IMR-90 (cell line): ENCODE measurements around the gene DPYSL3. TPM values are rescaled to one million over a fixed set of nuclear protein-coding genes. Genes with fewer than 3 reads are reported as not detected.

Experiments used
- ATAC-seq: fragments of 200-7000 bp; cut with Tn5 transposase; 2 replicates; pipeline ENCODE4 v1.9.1; 2020; ENCODE audit warnings: low read depth, mild to moderate bottlenecking, moderate library complexity
- BruUV-seq: library from RNA; stranded (reverse); fragments of 400-500 nt; replicated peaks from 2 replicates; lab custom pipeline; 2021; lab: Mats Ljungman, UMichigan
- CTCF ChIA-PET: fragments of 300-600 bp; formaldehyde crosslinking; extraction: SDS; loops from one replicate; lab custom pipeline; 2021; ENCODE audit warnings: antibody characterized with exemption; lab: Yijun Ruan, JAX
- POLR2A ChIA-PET: fragments of 300-600 bp; sonication (Branson Sonifier 250); formaldehyde crosslinking; loops from one replicate; lab custom pipeline; 2022; ENCODE audit warnings: antibody characterized with exemption; ENCODE audit not compliant: unreplicated experiment; lab: Charles Lee
- DNase-seq: peaks from one replicate; pipeline ENCODE4 v3.0.0; 2013
- H2AFZ ChIP-seq: replicated peaks from 2 replicates; pipeline ENCODE3; 2013; ENCODE audit warnings: low read length, mild to moderate bottlenecking; ENCODE audit not compliant: poor library complexity
- H2AK5ac ChIP-seq: 2 replicates; pipeline ENCODE4 v1.6.1; 2013; ENCODE audit warnings: low read depth, low read length, inconsistent platforms
- H2AK9ac ChIP-seq: replicated peaks from 2 replicates; pipeline ENCODE3; 2013; ENCODE audit warnings: mild to moderate bottlenecking, low read depth, low read length, moderate library complexity; ENCODE audit not compliant: poor library complexity
- H2BK120ac ChIP-seq: 2 replicates; pipeline ENCODE4 v1.6.1; 2013; ENCODE audit warnings: low read depth, low read length, inconsistent platforms
- H2BK15ac ChIP-seq: 3 replicates; pipeline ENCODE4 v1.6.1; 2013; ENCODE audit warnings: low read depth, low read length, inconsistent platforms
- H2BK20ac ChIP-seq: 2 replicates; pipeline ENCODE4 v1.6.1; 2013; ENCODE audit warnings: low read depth, mild to moderate bottlenecking, inconsistent platforms, low read length, moderate library complexity
- H2BK5ac ChIP-seq: 2 replicates; pipeline ENCODE4 v1.6.1; 2013; ENCODE audit warnings: mild to moderate bottlenecking, low read depth, low read length, inconsistent platforms; ENCODE audit not compliant: poor library complexity, severe bottlenecking
- H3K14ac ChIP-seq: replicated peaks from 2 replicates; pipeline ENCODE4 v1.6.1; 2013; ENCODE audit warnings: low read depth, low read length, inconsistent platforms
- H3K18ac ChIP-seq: 2 replicates; pipeline ENCODE4 v1.6.1; 2013; ENCODE audit warnings: low read depth, low read length, control low read depth
- H3K23ac ChIP-seq: 2 replicates; pipeline ENCODE4 v1.6.1; 2013; ENCODE audit warnings: low read depth, low read length, inconsistent platforms
- H3K27ac ChIP-seq: 2 replicates; pipeline ENCODE4 v1.5.1; 2013; ENCODE audit warnings: mild to moderate bottlenecking, control low read depth, low read length; ENCODE audit not compliant: insufficient read depth
- H3K27me3 ChIP-seq: 2 replicates; pipeline ENCODE4 v1.6.1; 2013; ENCODE audit warnings: low read length; ENCODE audit not compliant: control insufficient read depth, insufficient read depth
- H3K36me3 ChIP-seq: 2 replicates; pipeline ENCODE4 v1.6.1; 2013; ENCODE audit warnings: low read length, mixed read lengths; ENCODE audit not compliant: control insufficient read depth, insufficient read depth
- H3K4ac ChIP-seq: 2 replicates; pipeline ENCODE4 v1.6.1; 2013; ENCODE audit warnings: low read depth, low read length, inconsistent platforms
- H3K4me1 ChIP-seq: 2 replicates; pipeline ENCODE4 v1.6.1; 2013; ENCODE audit warnings: low read length, mixed read lengths; ENCODE audit not compliant: control insufficient read depth, insufficient read depth
- H3K4me2 ChIP-seq: 2 replicates; pipeline ENCODE4 v1.6.1; 2013; ENCODE audit warnings: low read depth, mild to moderate bottlenecking, control low read depth, low read length, moderate library complexity
- H3K4me3 ChIP-seq: 2 replicates; pipeline ENCODE4 v1.5.1; 2013; ENCODE audit warnings: low read depth, mild to moderate bottlenecking, control low read depth, low read length, moderate library complexity; ENCODE audit not compliant: insufficient read depth
- H3K56ac ChIP-seq: 2 replicates; pipeline ENCODE4 v1.6.1; 2013; ENCODE audit warnings: low read length, inconsistent platforms; ENCODE audit not compliant: insufficient read depth; ENCODE audit errors: extremely low read depth
- H3K79me1 ChIP-seq, 2 experiments: 2 replicates each; pipeline ENCODE4 v1.6.1; 2013; ENCODE audit warnings: low read length in 2 of 2, inconsistent platforms in 1 of 2, low read depth in 1 of 2
- H3K9ac ChIP-seq: 2 replicates; pipeline ENCODE4 v1.6.1; 2013; ENCODE audit warnings: low read depth, low read length, control low read depth
- H3K9me1 ChIP-seq: 2 replicates; pipeline ENCODE4 v1.6.1; 2013; ENCODE audit warnings: low read length, inconsistent platforms; ENCODE audit not compliant: insufficient read depth
- H3K9me3 ChIP-seq: 2 replicates; pipeline ENCODE4 v1.6.1; 2013; ENCODE audit warnings: low read length; ENCODE audit not compliant: control insufficient read depth, insufficient read depth
- H4K20me1 ChIP-seq: 2 replicates; pipeline ENCODE4 v1.6.1; 2013; ENCODE audit warnings: low read length, inconsistent platforms; ENCODE audit not compliant: insufficient read depth
- H4K5ac ChIP-seq: 2 replicates; pipeline ENCODE4 v1.6.1; 2013; ENCODE audit warnings: mild to moderate bottlenecking, low read depth, low read length, control low read depth
- H4K8ac ChIP-seq, 2 experiments: 2 replicates each; pipeline ENCODE4 v1.6.1; 2013; ENCODE audit warnings: low read depth in 2 of 2, low read length in 2 of 2, control low read depth in 1 of 2, inconsistent platforms in 1 of 2
- H4K91ac ChIP-seq: 2 replicates; pipeline ENCODE4 v1.6.1; 2013; ENCODE audit warnings: low read depth, low read length, inconsistent platforms; ENCODE audit not compliant: insufficient read depth
- RCOR1 ChIP-seq: IDR thresholded peaks from 2 replicates; pipeline ENCODE4 v1.6.1; 2012; ENCODE audit warnings: mild to moderate bottlenecking, low read length, improper control_type of control experiment; ENCODE audit not compliant: insufficient replicate concordance
- dilution Hi-C: fragments of 300-500 bp; cut with HindIII; formaldehyde crosslinking; loops from one replicate; pipeline ENCODE4 v1.14.3; 2018; ENCODE audit warnings: low sequenced_read_pairs; ENCODE audit not compliant: unreplicated experiment
- in situ Hi-C: fragments of 300-500 bp; cut with MboI; formaldehyde crosslinking; loops from 3 replicates; pipeline ENCODE4 v1.14.3; 2019; ENCODE audit warnings: low sequenced_read_pairs, inconsistent platforms, mixed read lengths
- intact Hi-C: fragments of 100-400 bp; cut with micrococcal nuclease; formaldehyde crosslinking; loops from 2 replicates; pipeline ENCODE4 v1.10.0; 2022
- polyA plus RNA-seq, 3 experiments: library from polyadenylated mRNA; depleted of rRNA; stranded (reverse); fragments of >200 nt; gene quantifications; 2 replicates each; pipeline ENCODE4 v1.2.3, GENCODE V29; 2012; ENCODE audit warnings: low replicate concordance in 1 of 3
- total RNA-seq: library from RNA; depleted of rRNA; stranded (reverse); fragments of >200 nt; gene quantifications from 2 replicates; pipeline ENCODE4 v1.2.3, GENCODE V29; 2012
- TF ChIP-seq, protein P1 (sequence below): conservative IDR thresholded peaks from 2 replicates; pipeline ENCODE4 v1.5.1; 2012; ENCODE audit warnings: mild to moderate bottlenecking, low read depth, low read length, improper control_type of control experiment

DPYSL3 gene
- total and polyA plus RNA-seq, 2 of the 4 experiments (the other 2 are of a cell fraction), result 50.2 to 60.9 TPM

DNA sequence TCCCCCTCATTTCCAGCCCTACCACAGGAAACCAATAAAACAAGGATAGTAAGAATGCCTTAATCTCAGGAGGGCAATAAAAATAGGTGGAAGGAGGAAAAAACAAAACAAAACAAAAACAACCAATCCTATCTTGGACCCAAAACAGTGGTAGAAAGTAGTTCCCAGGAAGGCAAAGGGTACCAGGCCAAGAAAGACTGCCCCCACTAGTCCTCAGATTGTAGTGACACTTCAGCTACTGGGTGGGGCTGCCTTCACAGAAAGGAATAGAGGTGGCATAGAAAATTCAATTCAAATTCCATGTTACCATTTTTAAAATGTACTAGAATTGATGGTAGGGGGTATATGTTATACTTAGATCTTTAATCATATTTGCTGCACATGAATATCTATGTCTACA lies 59.3 kb downstream of the DPYSL3 start:
- in situ Hi-C loops, result loop anchor here (5.0 kb wide), 1 partner anchor 112 kb away; no protein-coding TSS in a partner anchor
- no peak overlapping the region for H3K9ac ChIP-seq
- no peak overlapping the region for H2BK20ac ChIP-seq
- no peak overlapping the region for H2AK5ac ChIP-seq
- H3K4me1 ChIP-seq, result peaks cover 8% of the 10 kb centered on the region
- H2AK9ac ChIP-seq, result no peak overlapping the region
- H2AFZ ChIP-seq, result no peak overlapping the region
- no peaks in the 10 kb centered on the region; the same call in 1 of the 2 replicates for H3K27me3 ChIP-seq
- intact Hi-C loops, result loop anchor here (5.0 kb wide), 1 partner anchor 48 kb away; no protein-coding TSS in a partner anchor
- TF ChIP-seq RCOR1, result no peak
- TF ChIP-seq, protein P1, sequence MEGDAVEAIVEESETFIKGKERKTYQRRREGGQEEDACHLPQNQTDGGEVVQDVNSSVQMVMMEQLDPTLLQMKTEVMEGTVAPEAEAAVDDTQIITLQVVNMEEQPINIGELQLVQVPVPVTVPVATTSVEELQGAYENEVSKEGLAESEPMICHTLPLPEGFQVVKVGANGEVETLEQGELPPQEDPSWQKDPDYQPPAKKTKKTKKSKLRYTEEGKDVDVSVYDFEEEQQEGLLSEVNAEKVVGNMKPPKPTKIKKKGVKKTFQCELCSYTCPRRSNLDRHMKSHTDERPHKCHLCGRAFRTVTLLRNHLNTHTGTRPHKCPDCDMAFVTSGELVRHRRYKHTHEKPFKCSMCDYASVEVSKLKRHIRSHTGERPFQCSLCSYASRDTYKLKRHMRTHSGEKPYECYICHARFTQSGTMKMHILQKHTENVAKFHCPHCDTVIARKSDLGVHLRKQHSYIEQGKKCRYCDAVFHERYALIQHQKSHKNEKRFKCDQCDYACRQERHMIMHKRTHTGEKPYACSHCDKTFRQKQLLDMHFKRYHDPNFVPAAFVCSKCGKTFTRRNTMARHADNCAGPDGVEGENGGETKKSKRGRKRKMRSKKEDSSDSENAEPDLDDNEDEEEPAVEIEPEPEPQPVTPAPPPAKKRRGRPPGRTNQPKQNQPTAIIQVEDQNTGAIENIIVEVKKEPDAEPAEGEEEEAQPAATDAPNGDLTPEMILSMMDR, result no peak
- BruUV-seq, result no TSS peak
- dilution Hi-C loops, result no loop called here
- no peak overlapping the region for H3K56ac ChIP-seq
- H3K14ac ChIP-seq, result no peak overlapping the region
- H3K79me1 ChIP-seq, result peaks cover 27 to 53% of the 10 kb centered on the region in 2 experiments
- no peak overlapping the region for H3K18ac ChIP-seq
- H3K9me1 ChIP-seq, result 0 out of 2 replicates have a peak, but pooled peaks cover 4% of the 10 kb centered on the region
- no peak overlapping the region for H3K27ac ChIP-seq
- CTCF ChIA-PET, result interaction anchor here (1.4 kb wide), 2 partner anchors 16 to 23 kb away, joined by 3 read pairs; no protein-coding TSS in a partner anchor
- H3K4me3 ChIP-seq, result no peak overlapping the region
- no peak overlapping the region for H2BK5ac ChIP-seq
- H4K5ac ChIP-seq, result no peak overlapping the region
- H3K4ac ChIP-seq, result no peak overlapping the region
- H2BK15ac ChIP-seq, result no peak overlapping the region
- H3K4me2 ChIP-seq, result no peak overlapping the region
- POLR2A ChIA-PET, result interaction anchor here (0.6 kb wide), 1 partner anchor 8 kb away, joined by 5 read pairs; no protein-coding TSS in a partner anchor
- no peak overlapping the region for H2BK120ac ChIP-seq
- DNase-seq, result no peak
- H3K36me3 ChIP-seq, result no peaks in the 10 kb centered on the region; the same call in 1 of the 2 replicates
- H4K8ac ChIP-seq, result no peak overlapping the region
- H4K91ac ChIP-seq, result no peak overlapping the region
- no peaks in the 10 kb centered on the region for H3K9me3 ChIP-seq
- H3K23ac ChIP-seq, result no peak overlapping the region
- H4K20me1 ChIP-seq, result peaks cover 9% of the 10 kb centered on the region; the same call in 1 of the 2 replicates
- no peak for ATAC-seq
